ENCODE measurements around the gene SCP2.

SCP2 gene

DNA sequence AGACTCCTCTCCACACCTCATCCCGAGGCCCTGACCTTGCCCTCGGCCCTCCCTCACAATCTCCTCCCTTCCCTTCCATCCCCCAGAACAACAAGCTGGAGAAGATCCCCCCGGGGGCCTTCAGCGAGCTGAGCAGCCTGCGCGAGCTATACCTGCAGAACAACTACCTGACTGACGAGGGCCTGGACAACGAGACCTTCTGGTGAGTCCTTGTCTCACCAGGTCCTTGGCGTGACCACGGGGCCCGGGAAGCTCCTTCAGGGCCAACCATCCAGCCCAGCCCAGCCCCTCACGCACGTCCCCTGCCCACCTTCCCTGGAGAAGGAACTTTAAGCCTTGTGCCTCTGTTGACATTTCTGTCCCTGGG, 150.5 kb downstream of the SCP2 start:
- Histone ChIP-seq H3K79me2 (ENCODE audit: control insufficient read depth, low read length) (no peaks in the 10 kb centered on the region), H3F3A (ENCODE audit: control insufficient read depth, insufficient read depth) (no peaks in the 10 kb centered on the region), H3K4me1 (ENCODE audit: control insufficient read depth, low read length) (no peaks in the 10 kb centered on the region), H4K20me1 (ENCODE audit: control insufficient read depth, insufficient read depth, low read depth, low read length) (no peaks in the 10 kb centered on the region), H3K27ac (ENCODE audit: low read depth, low read length) (no peak overlapping the region), H3K4me3 (ENCODE audit: low read length) (no peak overlapping the region), H3K4me2 (ENCODE audit: low read length) (no peak overlapping the region), H3K36me3 (ENCODE audit: control insufficient read depth, low read length) (no peaks in the 10 kb centered on the region), H3K9me2 (replicated peaks; ENCODE audit: control insufficient read depth, low read length) (no peaks in the 10 kb centered on the region), H3K27me3 (ENCODE audit: control insufficient read depth, low read length) (no peaks in the 10 kb centered on the region), H3K9me3 (ENCODE audit: control insufficient read depth, insufficient read depth, low read length) (no peaks in the 10 kb centered on the region)
- no peak for TF ChIP-seq EZH2phosphoT487 (IDR thresholded peaks at IDR 0.05; ENCODE audit: borderline replicate concordance, low read length)

DNA sequence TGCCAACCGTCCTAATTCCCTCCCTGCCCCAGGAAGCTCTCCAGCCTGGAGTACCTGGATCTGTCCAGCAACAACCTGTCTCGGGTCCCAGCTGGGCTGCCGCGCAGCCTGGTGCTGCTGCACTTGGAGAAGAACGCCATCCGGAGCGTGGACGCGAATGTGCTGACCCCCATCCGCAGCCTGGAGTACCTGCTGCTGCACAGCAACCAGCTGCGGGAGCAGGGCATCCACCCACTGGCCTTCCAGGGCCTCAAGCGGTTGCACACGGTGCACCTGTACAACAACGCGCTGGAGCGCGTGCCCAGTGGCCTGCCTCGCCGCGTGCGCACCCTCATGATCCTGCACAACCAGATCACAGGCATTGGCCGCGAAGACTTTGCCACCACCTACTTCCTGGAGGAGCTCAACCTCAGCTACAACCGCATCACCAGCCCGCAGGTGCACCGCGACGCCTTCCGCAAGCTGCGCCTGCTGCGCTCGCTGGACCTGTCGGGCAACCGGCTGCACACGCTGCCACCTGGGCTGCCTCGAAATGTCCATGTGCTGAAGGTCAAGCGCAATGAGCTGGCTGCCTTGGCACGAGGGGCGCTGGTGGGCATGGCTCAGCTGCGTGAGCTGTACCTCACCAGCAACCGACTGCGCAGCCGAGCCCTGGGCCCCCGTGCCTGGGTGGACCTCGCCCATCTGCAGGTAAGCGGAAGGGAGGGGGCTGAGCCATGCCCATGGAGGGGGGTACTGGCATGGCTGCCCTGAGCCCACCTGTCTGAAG, 151.4 kb downstream of the SCP2 start:
- H3K27me3 ChIP-seq (ENCODE audit: control insufficient read depth, low read length) = no peaks in the 10 kb centered on the region
- no peak overlapping the region for H3K4me2 ChIP-seq (ENCODE audit: low read length)
- no peaks in the 10 kb centered on the region for H3K9me3 ChIP-seq (ENCODE audit: control insufficient read depth, insufficient read depth, low read length)
- H3K36me3 ChIP-seq (ENCODE audit: control insufficient read depth, low read length) = no peaks in the 10 kb centered on the region
- H3K79me2 ChIP-seq (ENCODE audit: control insufficient read depth, low read length) = no peaks in the 10 kb centered on the region
- no peak for TF ChIP-seq EZH2phosphoT487 (IDR thresholded peaks at IDR 0.05; ENCODE audit: borderline replicate concordance, low read length)
- TF ChIP-seq, protein P1, sequence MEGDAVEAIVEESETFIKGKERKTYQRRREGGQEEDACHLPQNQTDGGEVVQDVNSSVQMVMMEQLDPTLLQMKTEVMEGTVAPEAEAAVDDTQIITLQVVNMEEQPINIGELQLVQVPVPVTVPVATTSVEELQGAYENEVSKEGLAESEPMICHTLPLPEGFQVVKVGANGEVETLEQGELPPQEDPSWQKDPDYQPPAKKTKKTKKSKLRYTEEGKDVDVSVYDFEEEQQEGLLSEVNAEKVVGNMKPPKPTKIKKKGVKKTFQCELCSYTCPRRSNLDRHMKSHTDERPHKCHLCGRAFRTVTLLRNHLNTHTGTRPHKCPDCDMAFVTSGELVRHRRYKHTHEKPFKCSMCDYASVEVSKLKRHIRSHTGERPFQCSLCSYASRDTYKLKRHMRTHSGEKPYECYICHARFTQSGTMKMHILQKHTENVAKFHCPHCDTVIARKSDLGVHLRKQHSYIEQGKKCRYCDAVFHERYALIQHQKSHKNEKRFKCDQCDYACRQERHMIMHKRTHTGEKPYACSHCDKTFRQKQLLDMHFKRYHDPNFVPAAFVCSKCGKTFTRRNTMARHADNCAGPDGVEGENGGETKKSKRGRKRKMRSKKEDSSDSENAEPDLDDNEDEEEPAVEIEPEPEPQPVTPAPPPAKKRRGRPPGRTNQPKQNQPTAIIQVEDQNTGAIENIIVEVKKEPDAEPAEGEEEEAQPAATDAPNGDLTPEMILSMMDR (IDR thresholded peaks at IDR 0.05; ENCODE audit: low read depth, low read length, poor library complexity, severe bottlenecking) = no peak
- H3F3A ChIP-seq (ENCODE audit: control insufficient read depth, insufficient read depth) = no peaks in the 10 kb centered on the region
- H3K4me1 ChIP-seq (ENCODE audit: control insufficient read depth, low read length) = no peaks in the 10 kb centered on the region
- no peaks in the 10 kb centered on the region for H4K20me1 ChIP-seq (ENCODE audit: control insufficient read depth, insufficient read depth, low read depth, low read length)
- no peaks in the 10 kb centered on the region for H3K9me2 ChIP-seq (replicated peaks; ENCODE audit: control insufficient read depth, low read length)
- H3K27ac ChIP-seq (ENCODE audit: low read depth, low read length) = no peak overlapping the region
- no peak overlapping the region for H3K4me3 ChIP-seq (ENCODE audit: low read length)

DNA sequence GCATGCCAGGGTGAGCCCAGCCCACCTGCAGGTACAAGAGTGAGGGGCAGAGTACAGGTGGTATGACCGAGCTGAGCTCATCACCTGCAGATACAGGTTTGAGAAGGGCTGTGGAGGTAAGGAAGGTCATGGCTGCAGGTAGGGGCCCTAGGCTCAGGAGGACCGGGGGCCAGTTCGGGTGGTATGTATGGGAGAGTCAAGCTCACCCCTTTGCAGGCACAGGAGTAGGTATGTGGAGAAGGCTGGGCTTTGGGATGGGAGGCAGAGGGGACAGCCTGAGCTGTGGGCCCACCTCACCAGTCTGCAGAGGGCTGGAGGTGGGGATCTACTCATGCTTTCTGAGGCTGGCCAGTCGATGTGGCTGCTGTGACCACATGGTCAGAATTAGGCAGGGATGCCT, 152.2 kb downstream of the SCP2 start:
- H3K9me3 ChIP-seq (ENCODE audit: control insufficient read depth, insufficient read depth, low read length) = no peaks in the 10 kb centered on the region
- no peak overlapping the region for H3K4me2 ChIP-seq (ENCODE audit: low read length)
- no peak overlapping the region for H3K27ac ChIP-seq (ENCODE audit: low read depth, low read length)
- no peaks in the 10 kb centered on the region for H3K79me2 ChIP-seq (ENCODE audit: control insufficient read depth, low read length)
- no peaks in the 10 kb centered on the region for H3K9me2 ChIP-seq (replicated peaks; ENCODE audit: control insufficient read depth, low read length)
- H3K4me3 ChIP-seq (ENCODE audit: low read length) = no peak overlapping the region
- H3F3A ChIP-seq (ENCODE audit: control insufficient read depth, insufficient read depth) = no peaks in the 10 kb centered on the region
- H3K4me1 ChIP-seq (ENCODE audit: control insufficient read depth, low read length) = no peaks in the 10 kb centered on the region
- TF ChIP-seq, protein P1 (IDR thresholded peaks at IDR 0.05; ENCODE audit: low read depth, low read length, poor library complexity, severe bottlenecking) = no peak
- TF ChIP-seq EZH2phosphoT487 (IDR thresholded peaks at IDR 0.05; ENCODE audit: borderline replicate concordance, low read length) = no peak
- no peaks in the 10 kb centered on the region for H3K27me3 ChIP-seq (ENCODE audit: control insufficient read depth, low read length)
- H4K20me1 ChIP-seq (ENCODE audit: control insufficient read depth, insufficient read depth, low read depth, low read length) = no peaks in the 10 kb centered on the region
- H3K36me3 ChIP-seq (ENCODE audit: control insufficient read depth, low read length) = no peaks in the 10 kb centered on the region

DNA sequence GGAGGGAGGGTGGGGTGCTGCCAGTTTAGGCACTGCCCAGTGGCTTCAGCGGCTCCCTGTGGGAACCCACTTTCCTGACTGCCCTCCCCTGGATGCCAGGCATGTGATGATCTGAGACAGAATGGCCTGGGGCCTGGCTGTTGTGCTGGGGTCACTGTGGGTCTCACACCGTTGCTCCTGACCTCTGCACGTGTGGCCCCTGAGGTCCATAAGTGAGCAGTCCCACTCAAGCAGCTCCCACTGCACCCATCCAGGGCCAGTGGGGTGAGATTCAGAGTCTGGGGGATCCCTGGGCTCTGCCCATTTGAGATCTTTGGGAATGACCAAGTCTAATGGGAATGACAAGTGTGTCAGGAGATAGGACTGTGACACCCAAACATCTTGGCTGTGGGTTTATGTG, 153.0 kb downstream of the SCP2 start:
- H3K4me2 ChIP-seq (ENCODE audit: low read length) = no peak overlapping the region
- H3K27me3 ChIP-seq (ENCODE audit: control insufficient read depth, low read length) = no peaks in the 10 kb centered on the region
- no peaks in the 10 kb centered on the region for H3K79me2 ChIP-seq (ENCODE audit: control insufficient read depth, low read length)
- H3K9me3 ChIP-seq (ENCODE audit: control insufficient read depth, insufficient read depth, low read length) = no peaks in the 10 kb centered on the region
- H3K9me2 ChIP-seq (replicated peaks; ENCODE audit: control insufficient read depth, low read length) = no peaks in the 10 kb centered on the region
- no peak overlapping the region for H3K27ac ChIP-seq (ENCODE audit: low read depth, low read length)
- H4K20me1 ChIP-seq (ENCODE audit: control insufficient read depth, insufficient read depth, low read depth, low read length) = no peaks in the 10 kb centered on the region
- no peaks in the 10 kb centered on the region for H3K4me1 ChIP-seq (ENCODE audit: control insufficient read depth, low read length)
- H3K4me3 ChIP-seq (ENCODE audit: low read length) = no peak overlapping the region
- no peaks in the 10 kb centered on the region for H3K36me3 ChIP-seq (ENCODE audit: control insufficient read depth, low read length)
- H3F3A ChIP-seq (ENCODE audit: control insufficient read depth, insufficient read depth) = no peaks in the 10 kb centered on the region
- TF ChIP-seq, protein P1 (IDR thresholded peaks at IDR 0.05; ENCODE audit: low read depth, low read length, poor library complexity, severe bottlenecking) = no peak
- no peak for TF ChIP-seq EZH2phosphoT487 (IDR thresholded peaks at IDR 0.05; ENCODE audit: borderline replicate concordance, low read length)

All from DOHH2 (cell line).